ENCODE data around the gene MCF2L.
A peak's percentile ranks its signal among the peaks of the same experiment; 100 is the strongest.

MCF2L gene

GRCh38 chr13:113114511-113115362, 145.7 kb downstream of the MCF2L start:
- DNase-seq (ENCODE audit: low read depth): no peak
- no peak overlapping the region for H3K4me3 ChIP-seq (ENCODE audit: low read depth, low read length)

- DNase-seq (ENCODE audit: low read depth): no peak
- H3K4me3 ChIP-seq (ENCODE audit: low read depth, low read length): no peak overlapping the region
Observed at GRCh38 chr13:113115363-113116205, 146.6 kb downstream of the MCF2L start.

DNA sequence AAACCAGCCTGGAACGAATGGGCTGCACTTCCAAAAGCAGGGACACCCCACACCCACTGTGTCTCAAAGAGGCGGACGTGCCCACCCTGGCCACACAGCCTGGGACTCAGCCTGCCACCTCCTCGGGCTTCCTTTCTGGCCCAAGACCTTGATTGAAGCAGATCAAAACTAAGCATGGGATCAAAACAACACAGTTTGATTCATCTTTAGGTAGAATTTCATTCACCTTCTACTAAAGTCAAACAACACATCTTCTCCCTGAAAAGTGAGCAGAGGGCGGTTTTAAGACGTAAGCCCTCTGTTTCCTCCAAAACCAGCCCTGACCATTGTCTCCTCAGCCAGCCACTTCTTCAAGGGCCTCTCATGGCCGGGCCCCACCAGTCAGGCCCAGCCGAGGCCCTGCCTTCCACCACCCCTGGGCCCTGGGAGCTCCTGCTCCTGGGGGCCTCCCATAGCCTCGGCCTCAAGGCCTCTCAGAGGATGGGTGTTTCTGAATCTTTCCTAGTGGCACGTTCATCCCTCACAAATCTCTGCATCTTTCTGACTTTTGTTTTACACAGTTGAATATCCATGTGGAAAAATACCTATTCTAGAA, 147.3 kb downstream of the MCF2L start:
- no peak for DNase-seq (ENCODE audit: low read depth)
- H3K4me3 ChIP-seq (ENCODE audit: low read depth, low read length): no peak overlapping the region

DNA sequence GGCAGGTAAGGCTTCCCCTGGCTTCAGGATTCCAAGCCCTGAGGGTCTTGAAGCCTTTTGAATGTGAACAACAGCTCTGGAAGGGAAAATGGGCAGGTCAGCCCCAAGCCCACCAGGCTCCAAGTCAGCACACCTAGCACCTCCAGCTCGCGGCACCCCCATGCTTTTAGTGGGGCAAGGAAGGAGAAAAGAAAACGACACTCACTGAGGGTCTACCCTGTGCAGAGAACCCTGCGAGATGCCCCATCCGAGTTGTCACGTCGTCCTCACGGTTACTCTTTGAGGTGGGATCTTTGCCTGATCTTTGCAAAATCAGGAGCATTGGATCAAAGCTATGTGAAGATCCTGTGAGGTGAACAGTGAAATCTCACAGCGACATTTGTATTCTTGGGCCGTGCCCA, 147.9 kb downstream of the MCF2L start:
- DNase-seq (ENCODE audit: low read depth): no peak
- no peak overlapping the region for H3K4me3 ChIP-seq (ENCODE audit: low read depth, low read length)

GRCh38 chr13:113117335-113117872, 148.4 kb downstream of the MCF2L start:
- no peak overlapping the region for H3K4me3 ChIP-seq (ENCODE audit: low read depth, low read length)
- no peak for DNase-seq (ENCODE audit: low read depth)

DNA sequence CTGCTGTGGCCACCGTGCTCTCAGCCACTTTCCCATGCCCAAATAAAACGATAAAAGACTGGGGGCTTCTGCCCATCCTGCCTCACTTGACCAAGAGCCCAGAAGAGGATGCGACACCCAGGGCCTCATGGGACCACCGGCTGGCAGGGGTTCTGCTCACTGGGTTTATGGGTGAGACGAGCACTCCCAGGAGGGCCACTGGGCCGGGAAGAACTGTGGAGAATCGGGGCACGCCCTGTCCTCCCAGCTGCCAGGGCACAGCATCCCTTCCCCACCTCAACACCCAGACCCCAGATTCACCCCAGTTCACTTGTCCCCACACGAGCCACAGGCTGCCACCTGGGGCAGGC, 148.9 kb downstream of the MCF2L start:
- H3K4me3 ChIP-seq (ENCODE audit: low read depth, low read length): no peak overlapping the region
- DNase-seq (ENCODE audit: low read depth): no peak

DNA sequence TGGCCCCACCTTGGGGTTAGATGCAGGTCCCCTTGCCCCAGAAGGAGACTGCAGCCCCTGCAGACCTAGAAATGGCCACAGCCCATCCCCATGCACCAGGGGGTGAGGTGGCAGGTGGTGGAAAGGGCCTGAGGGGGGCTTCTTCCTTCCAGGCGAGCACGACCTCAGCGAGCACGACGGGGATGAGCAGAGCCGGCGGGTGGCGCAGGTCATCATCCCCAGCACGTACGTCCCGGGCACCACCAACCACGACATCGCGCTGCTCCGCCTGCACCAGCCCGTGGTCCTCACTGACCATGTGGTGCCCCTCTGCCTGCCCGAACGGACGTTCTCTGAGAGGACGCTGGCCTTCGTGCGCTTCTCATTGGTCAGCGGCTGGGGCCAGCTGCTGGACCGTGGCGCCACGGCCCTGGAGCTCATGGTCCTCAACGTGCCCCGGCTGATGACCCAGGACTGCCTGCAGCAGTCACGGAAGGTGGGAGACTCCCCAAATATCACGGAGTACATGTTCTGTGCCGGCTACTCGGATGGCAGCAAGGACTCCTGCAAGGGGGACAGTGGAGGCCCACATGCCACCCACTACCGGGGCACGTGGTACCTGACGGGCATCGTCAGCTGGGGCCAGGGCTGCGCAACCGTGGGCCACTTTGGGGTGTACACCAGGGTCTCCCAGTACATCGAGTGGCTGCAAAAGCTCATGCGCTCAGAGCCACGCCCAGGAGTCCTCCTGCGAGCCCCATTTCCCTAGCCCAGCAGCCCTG, 149.4 kb downstream of the MCF2L start:
- DNase-seq (ENCODE audit: low read depth): no peak
- no peak overlapping the region for H3K4me3 ChIP-seq (ENCODE audit: low read depth, low read length)

- no peak for DNase-seq (ENCODE audit: low read depth)
- no peak overlapping the region for H3K4me3 ChIP-seq (ENCODE audit: low read depth, low read length)
Observed at GRCh38 chr13:113119166-113119821, 150.3 kb downstream of the MCF2L start.

GRCh38 chr13:113119822-113120189, 150.8 kb downstream of the MCF2L start:
- no peak for DNase-seq (ENCODE audit: low read depth)
- H3K4me3 ChIP-seq (ENCODE audit: low read depth, low read length): no peak overlapping the region

GRCh38 chr13:113120300-113121182, 151.5 kb downstream of the MCF2L start:
- no peak overlapping the region for H3K4me3 ChIP-seq (ENCODE audit: low read depth, low read length)
- no peak for DNase-seq (ENCODE audit: low read depth)

DNA sequence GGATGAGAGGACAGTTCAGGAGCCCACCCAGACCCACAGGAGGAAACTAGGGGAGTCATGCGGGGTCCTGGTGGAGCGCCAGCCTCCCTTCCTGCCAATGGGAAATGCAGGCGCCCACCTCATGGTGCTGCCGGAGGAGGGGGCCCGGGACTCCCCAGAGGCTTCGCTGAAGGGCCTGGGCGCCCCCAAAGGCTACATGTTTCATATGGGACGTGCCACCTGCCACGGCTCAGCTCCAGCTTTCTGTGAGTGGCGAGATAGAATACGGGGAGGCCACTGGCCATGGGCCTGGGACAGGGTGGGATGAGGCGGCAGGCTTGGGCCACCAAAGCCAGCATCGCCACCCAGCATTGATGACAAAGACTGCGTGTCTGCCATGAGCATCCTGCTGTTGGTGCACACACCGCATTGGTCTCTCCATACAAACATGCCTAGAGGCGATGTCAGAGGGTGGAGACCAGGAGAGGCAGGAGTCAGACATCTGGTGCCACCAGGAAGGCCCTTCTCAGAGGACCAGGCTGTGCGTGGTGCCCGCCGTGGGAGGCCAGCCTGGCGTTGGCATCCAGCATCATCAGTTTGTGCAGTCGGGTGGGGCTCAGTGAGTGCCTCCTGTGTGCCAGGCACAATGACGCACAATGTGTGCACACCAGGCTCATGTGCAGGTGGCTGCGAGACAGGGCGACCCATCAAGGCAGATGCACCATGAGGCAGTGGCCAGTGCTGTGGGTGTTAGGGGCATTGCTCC, 152.3 kb downstream of the MCF2L start:
- no peak overlapping the region for H3K4me3 ChIP-seq (ENCODE audit: low read depth, low read length)
- no peak for DNase-seq (ENCODE audit: low read depth)

DNA sequence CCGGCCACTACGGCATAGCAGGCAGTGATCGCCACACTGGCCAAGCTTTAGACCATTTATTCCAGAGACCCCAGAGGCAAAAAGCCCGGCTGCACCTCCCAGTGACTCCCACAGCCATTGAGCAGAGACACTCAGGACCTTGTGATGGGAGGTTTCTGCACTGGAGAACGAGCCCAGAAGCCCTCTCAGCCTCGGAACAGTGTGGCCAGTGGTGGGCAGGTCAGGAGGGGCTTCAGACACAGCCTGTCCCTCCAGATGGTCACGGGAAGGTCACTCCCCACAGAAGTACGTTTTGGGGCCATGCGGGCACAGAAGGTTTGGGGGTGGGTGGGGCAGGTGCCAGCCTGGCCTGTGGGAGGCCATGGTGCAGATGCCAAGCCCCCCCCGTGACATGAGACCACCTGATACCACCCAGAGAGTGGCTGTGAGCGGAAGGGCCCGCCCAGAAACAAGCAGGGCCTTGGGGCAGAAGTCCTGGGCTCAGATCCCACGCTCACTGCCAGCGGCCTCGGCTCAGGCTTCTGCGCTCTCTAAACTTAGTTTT, 153.0 kb downstream of the MCF2L start:
- no peak overlapping the region for H3K4me3 ChIP-seq (ENCODE audit: low read depth, low read length)
- no peak for DNase-seq (ENCODE audit: low read depth)

GRCh38 chr13:113122550-113123225, 153.7 kb downstream of the MCF2L start, which contains the start of gene F10:
Gene F10, plus strand, starts transcription at chr13:113122799. Its CDS starts 57 bp downstream, at chr13:113122856.
- peak within 1 kb of the TSS; percentile 18 for H3K4me3 ChIP-seq (ENCODE audit: low read depth, low read length)
- peak; percentile 19 for DNase-seq (ENCODE audit: low read depth)

DNA sequence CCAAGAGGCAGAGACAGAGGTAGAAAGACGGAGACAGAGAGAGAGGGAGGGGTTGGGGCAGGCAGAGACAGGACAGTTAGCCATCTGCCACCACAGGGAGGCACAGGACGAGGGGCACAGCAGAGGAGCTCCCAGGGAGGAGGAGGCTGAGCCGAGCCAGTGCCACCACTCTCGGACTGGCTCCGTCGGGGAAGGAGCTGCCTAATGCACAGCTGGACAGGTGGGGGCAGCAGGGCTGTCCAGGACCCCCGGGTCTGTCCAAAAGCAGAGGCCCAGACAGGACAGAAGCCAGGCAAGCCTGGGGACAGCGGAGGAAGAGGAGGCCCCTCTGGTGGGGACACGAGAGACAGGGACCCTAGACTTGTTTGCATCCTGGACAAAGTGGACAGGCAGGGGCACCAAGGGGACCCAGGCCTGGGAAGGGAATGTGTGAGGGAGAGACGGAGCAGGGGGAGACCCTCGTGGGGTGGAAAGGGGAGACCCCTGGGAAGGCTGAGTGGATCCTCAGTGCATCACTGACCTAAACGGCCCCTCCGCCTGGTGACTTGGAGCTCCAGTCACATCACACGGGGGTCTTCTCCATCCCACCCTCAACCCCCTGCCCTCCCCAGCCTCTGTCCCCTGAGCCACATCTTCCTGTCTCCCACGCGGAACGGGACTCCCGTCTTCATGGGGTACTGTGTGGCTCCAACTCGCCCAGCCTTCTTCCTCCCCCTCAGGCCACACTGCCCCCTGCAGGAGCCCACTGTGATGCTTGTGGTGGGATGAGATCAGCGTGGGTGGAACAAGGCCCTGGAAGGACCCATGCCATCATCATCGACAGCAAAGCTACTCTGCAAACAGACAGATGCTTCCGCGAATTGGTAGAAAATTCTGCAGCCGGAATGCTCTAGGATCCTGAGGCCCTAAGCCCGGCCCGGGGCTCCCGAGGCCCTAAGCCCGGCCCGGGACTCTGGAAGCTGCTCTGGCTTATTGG, 154.5 kb downstream of the MCF2L start:
- no peak for DNase-seq (ENCODE audit: low read depth)
- H3K4me3 ChIP-seq (ENCODE audit: low read depth, low read length): no peak overlapping the region

GRCh38 chr13:113124211-113124970, 155.4 kb downstream of the MCF2L start:
- DNase-seq (ENCODE audit: low read depth): no peak
- H3K4me3 ChIP-seq (ENCODE audit: low read depth, low read length): no peak overlapping the region

All from skeletal muscle cell (primary cell).